HepG2 (cell line): ENCODE results near the gene CKS1B. TPM values are rescaled to one million over a fixed set of nuclear protein-coding genes. Genes with fewer than 3 reads are reported as not detected.

Experiments used
- ASH2L ChIP-seq: fragments of 300-600, 200-600 bp; sonication (generic); IDR thresholded peaks from 2 replicates; pipeline ENCODE4 v1.7.0; 2017; ENCODE audit warnings: low read depth, mild to moderate bottlenecking, moderate library complexity, mixed read lengths, low read length; ENCODE audit not compliant: insufficient read length
- BCL6 ChIP-seq: IDR thresholded peaks from 2 replicates; pipeline ENCODE4 v1.6.1; 2016; ENCODE audit warnings: missing genetic modification reagents, missing compliant biosample characterization
- DPF2 ChIP-seq: sonication (generic); formaldehyde crosslinking; IDR thresholded peaks from 2 replicates; pipeline ENCODE4 v1.4.0; 2020; ENCODE audit warnings: mild to moderate bottlenecking, low read depth, missing genetic modification reagents, borderline replicate concordance
- GABPB1 ChIP-seq: IDR thresholded peaks from 2 replicates; pipeline ENCODE4 v1.6.1; 2016; ENCODE audit warnings: mild to moderate bottlenecking, missing genetic modification reagents, moderate library complexity, missing compliant biosample characterization
- HNF4A ChIP-seq: sonication (generic); formaldehyde crosslinking; IDR thresholded peaks from 2 replicates; pipeline ENCODE4 v1.4.0; 2020; ENCODE audit warnings: missing genetic modification reagents
- MED1 ChIP-seq: sonication (generic); formaldehyde crosslinking; IDR thresholded peaks from 2 replicates; pipeline ENCODE4 v1.4.0; 2020; ENCODE audit warnings: missing genetic modification reagents
- NCOA2 ChIP-seq: sonication (generic); formaldehyde crosslinking; IDR thresholded peaks from 2 replicates; pipeline ENCODE4 v1.8.0; 2022; ENCODE audit warnings: inconsistent platforms
- NONO ChIP-seq, 2 experiments: fragments of 450-650 bp in 1 of 2; sonication (generic) in 1 of 2; formaldehyde crosslinking in 1 of 2; IDR thresholded peaks in 1 of 2; conservative IDR thresholded peaks in 1 of 2; 2 replicates each; pipeline versions ENCODE4 v1.6.1 to v1.8.0; 2017 to 2022; ENCODE audit warnings: mild to moderate bottlenecking in 1 of 2, missing genetic modification reagents in 1 of 2, moderate library complexity in 1 of 2
- SMAD1 ChIP-seq: sonication (generic); formaldehyde crosslinking; IDR thresholded peaks from 2 replicates; pipeline ENCODE4 v1.4.0; 2020; ENCODE audit warnings: missing genetic modification reagents, low read depth, mild to moderate bottlenecking, borderline replicate concordance
- SOX13 ChIP-seq, 3 experiments: fragments of 450-650 bp in 1 of 3; sonication (generic) in 1 of 3; formaldehyde crosslinking in 1 of 3; IDR thresholded peaks in 2 of 3; conservative IDR thresholded peaks in 1 of 3; 2 replicates each; pipeline versions ENCODE4 v1.5.0 to v1.6.1; 2016 to 2020; ENCODE audit warnings: antibody characterized with exemption in 1 of 3, mild to moderate bottlenecking in 1 of 3, missing compliant biosample characterization in 1 of 3, missing genetic modification reagents in 1 of 3, moderate library complexity in 1 of 3
- ZNF264 ChIP-seq: sonication (generic); formaldehyde crosslinking; IDR thresholded peaks from 2 replicates; pipeline ENCODE4 v1.4.0; 2020; ENCODE audit warnings: missing genetic modification reagents
- ZNF670 ChIP-seq: sonication (generic); formaldehyde crosslinking; IDR thresholded peaks from 2 replicates; pipeline ENCODE4 v1.8.0; 2022; ENCODE audit warnings: mild to moderate bottlenecking, missing genetic modification reagents, borderline replicate concordance
- ZNF878 ChIP-seq: sonication (generic); formaldehyde crosslinking; IDR thresholded peaks from 2 replicates; pipeline ENCODE4 v1.8.1; 2023; ENCODE audit warnings: mild to moderate bottlenecking, missing genetic modification reagents, moderate library complexity
- polyA plus RNA-seq, 8 experiments: library from polyadenylated mRNA; depleted of rRNA in 3 of 8; stranded (reverse) in 7 of 8; unstranded in 1 of 8; fragments of >200 nt; fragmentation: Illumina TruSeq in 4 of 8; extraction: Trizol in 4 of 8; gene quantifications; 2 replicates each; pipeline versions ENCODE4 v1.2.1 to v1.2.3, GENCODE V29; 2011 to 2016; ENCODE audit warnings: low read depth in 4 of 8, missing spikeins in 1 of 8, mixed read lengths in 1 of 8; ENCODE audit not compliant: insufficient read depth in 1 of 8
- total RNA-seq, 5 experiments: library from RNA; depleted of rRNA; stranded (reverse); fragments of >200 nt; fragmentation: Illumina TruSeq; extraction: Trizol; gene quantifications; 2 replicates each; pipeline ENCODE4 v1.2.3, GENCODE V29; 2016; ENCODE audit warnings: low read depth in 1 of 5
- TF ChIP-seq, protein P1 (sequence below): sonication (generic); formaldehyde crosslinking; IDR thresholded peaks from 2 replicates; pipeline ENCODE4 v1.4.0; 2020; ENCODE audit warnings: missing genetic modification reagents
- TF ChIP-seq, protein P2 (sequence below): IDR thresholded peaks from 2 replicates; pipeline ENCODE4 v1.6.1; 2012; ENCODE audit warnings: inconsistent platforms
- TF ChIP-seq, protein P3 (sequence below): sonication (generic); formaldehyde crosslinking; IDR thresholded peaks from 2 replicates; pipeline ENCODE4 v1.5.1; 2020; ENCODE audit warnings: mild to moderate bottlenecking, missing genetic modification reagents, moderate library complexity
- TF ChIP-seq, protein P4 (sequence below): sonication (generic); formaldehyde crosslinking; IDR thresholded peaks from 2 replicates; pipeline ENCODE4 v1.4.0; 2020; ENCODE audit warnings: mild to moderate bottlenecking, missing genetic modification reagents

Gene CKS1B
- total and polyA plus RNA-seq, 2 of the 13 experiments (the other 11 are each of a cell fraction or from before 2014, with no cell fraction given): 217 to 222 TPM

DNA sequence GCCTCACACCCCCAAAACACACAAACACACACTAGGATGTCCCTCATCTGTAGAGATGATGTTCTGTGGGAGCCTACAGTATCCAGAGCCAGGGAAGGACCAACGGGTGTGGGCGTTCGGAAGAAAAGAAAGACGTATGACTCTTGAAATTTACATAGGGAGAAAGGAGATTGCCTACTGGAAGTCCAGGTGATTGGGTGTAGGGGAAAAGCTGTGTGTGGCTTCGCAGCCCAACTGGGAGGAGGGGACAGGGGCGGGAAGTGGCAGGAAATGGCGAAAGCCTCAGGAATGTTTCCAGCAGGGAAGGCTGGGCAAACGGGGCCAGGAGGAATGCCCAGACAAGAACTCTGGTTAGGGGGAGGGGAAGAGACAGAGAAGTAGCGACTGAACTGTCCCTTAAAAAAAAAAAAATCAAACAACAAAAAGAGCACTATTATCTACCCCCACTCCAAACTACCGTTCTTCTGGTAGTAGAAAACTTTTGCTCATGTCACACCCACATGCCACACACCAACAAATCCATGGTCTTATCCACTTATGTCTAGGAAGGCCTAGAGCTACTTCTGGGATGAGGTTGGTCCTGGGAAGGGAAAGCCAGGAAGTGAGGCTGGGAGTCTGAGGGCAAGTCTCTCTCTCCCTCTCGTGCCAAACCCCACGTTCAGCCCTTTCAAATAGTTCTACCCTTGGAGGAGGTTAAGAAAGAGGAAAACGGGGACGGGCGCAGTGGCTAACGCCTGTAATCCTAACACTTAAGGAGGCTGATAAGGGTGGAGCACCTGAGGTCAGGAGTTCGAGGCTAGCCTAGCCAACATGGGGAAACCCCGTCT lies 1.8 kb upstream of the CKS1B start (continued):
- TF ChIP-seq SOX13 (IDR thresholded peaks at IDR 0.05): no peak
- peak in 1 of 2 experiments; percentile 72; a peak in 2 of 4 replicates for TF ChIP-seq SOX13 (CRISPR knock-in tag; conservative IDR thresholded peaks at IDR 0.05 in 1 of 2, IDR thresholded peaks at IDR 0.05 in 1 of 2)
- TF ChIP-seq NONO (IDR thresholded peaks at IDR 0.05): no peak
- TF ChIP-seq NONO (CRISPR knock-in tag; conservative IDR thresholded peaks at IDR 0.05): peak; percentile 17; the same call in 1 of the 2 replicates
- TF ChIP-seq, protein P1, sequence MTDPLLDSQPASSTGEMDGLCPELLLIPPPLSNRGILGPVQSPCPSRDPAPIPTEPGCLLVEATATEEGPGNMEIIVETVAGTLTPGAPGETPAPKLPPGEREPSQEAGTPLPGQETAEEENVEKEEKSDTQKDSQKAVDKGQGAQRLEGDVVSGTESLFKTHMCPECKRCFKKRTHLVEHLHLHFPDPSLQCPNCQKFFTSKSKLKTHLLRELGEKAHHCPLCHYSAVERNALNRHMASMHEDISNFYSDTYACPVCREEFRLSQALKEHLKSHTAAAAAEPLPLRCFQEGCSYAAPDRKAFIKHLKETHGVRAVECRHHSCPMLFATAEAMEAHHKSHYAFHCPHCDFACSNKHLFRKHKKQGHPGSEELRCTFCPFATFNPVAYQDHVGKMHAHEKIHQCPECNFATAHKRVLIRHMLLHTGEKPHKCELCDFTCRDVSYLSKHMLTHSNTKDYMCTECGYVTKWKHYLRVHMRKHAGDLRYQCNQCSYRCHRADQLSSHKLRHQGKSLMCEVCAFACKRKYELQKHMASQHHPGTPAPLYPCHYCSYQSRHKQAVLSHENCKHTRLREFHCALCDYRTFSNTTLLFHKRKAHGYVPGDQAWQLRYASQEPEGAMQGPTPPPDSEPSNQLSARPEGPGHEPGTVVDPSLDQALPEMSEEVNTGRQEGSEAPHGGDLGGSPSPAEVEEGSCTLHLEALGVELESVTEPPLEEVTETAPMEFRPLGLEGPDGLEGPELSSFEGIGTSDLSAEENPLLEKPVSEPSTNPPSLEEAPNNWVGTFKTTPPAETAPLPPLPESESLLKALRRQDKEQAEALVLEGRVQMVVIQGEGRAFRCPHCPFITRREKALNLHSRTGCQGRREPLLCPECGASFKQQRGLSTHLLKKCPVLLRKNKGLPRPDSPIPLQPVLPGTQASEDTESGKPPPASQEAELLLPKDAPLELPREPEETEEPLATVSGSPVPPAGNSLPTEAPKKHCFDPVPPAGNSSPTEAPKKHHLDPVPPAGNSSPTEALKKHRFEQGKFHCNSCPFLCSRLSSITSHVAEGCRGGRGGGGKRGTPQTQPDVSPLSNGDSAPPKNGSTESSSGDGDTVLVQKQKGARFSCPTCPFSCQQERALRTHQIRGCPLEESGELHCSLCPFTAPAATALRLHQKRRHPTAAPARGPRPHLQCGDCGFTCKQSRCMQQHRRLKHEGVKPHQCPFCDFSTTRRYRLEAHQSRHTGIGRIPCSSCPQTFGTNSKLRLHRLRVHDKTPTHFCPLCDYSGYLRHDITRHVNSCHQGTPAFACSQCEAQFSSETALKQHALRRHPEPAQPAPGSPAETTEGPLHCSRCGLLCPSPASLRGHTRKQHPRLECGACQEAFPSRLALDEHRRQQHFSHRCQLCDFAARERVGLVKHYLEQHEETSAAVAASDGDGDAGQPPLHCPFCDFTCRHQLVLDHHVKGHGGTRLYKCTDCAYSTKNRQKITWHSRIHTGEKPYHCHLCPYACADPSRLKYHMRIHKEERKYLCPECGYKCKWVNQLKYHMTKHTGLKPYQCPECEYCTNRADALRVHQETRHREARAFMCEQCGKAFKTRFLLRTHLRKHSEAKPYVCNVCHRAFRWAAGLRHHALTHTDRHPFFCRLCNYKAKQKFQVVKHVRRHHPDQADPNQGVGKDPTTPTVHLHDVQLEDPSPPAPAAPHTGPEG (CRISPR knock-in tag): peak; percentile 59; the same call in 1 of the 2 replicates
- TF ChIP-seq, protein P2, sequence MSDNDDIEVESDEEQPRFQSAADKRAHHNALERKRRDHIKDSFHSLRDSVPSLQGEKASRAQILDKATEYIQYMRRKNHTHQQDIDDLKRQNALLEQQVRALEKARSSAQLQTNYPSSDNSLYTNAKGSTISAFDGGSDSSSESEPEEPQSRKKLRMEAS: peak; percentile 82
- 0 out of 2 replicates have a peak, but pooled peaks have one; percentile 29 for TF ChIP-seq DPF2 (CRISPR knock-in tag)
- TF ChIP-seq GABPB1 (CRISPR knock-in tag): peak; percentile 79
- TF ChIP-seq, protein P3, sequence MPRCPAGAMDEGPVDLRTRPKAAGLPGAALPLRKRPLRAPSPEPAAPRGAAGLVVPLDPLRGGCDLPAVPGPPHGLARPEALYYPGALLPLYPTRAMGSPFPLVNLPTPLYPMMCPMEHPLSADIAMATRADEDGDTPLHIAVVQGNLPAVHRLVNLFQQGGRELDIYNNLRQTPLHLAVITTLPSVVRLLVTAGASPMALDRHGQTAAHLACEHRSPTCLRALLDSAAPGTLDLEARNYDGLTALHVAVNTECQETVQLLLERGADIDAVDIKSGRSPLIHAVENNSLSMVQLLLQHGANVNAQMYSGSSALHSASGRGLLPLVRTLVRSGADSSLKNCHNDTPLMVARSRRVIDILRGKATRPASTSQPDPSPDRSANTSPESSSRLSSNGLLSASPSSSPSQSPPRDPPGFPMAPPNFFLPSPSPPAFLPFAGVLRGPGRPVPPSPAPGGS: 0 out of 2 replicates have a peak, but pooled peaks have one; percentile 6
- TF ChIP-seq MED1: peak; percentile 91
- TF ChIP-seq ZNF264: peak; percentile 74; the same call in 1 of the 2 replicates
- TF ChIP-seq ZNF878 (CRISPR knock-in tag): 0 out of 2 replicates have a peak, but pooled peaks have one; percentile 47
- 0 out of 2 replicates have a peak, but pooled peaks have one; percentile 40 for TF ChIP-seq ZNF670
- TF ChIP-seq BCL6: peak; percentile 29; the same call in 1 of the 2 replicates
- 0 out of 2 replicates have a peak, but pooled peaks have one; percentile 26 for TF ChIP-seq SMAD1 (CRISPR knock-in tag)
- peak; percentile 54 for TF ChIP-seq HNF4A (CRISPR knock-in tag)
- TF ChIP-seq NCOA2 (CRISPR knock-in tag): peak; percentile 75
- TF ChIP-seq, protein P4, sequence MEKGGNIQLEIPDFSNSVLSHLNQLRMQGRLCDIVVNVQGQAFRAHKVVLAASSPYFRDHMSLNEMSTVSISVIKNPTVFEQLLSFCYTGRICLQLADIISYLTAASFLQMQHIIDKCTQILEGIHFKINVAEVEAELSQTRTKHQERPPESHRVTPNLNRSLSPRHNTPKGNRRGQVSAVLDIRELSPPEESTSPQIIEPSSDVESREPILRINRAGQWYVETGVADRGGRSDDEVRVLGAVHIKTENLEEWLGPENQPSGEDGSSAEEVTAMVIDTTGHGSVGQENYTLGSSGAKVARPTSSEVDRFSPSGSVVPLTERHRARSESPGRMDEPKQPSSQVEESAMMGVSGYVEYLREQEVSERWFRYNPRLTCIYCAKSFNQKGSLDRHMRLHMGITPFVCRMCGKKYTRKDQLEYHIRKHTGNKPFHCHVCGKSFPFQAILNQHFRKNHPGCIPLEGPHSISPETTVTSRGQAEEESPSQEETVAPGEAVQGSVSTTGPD (CRISPR knock-in tag): no peak
- TF ChIP-seq ASH2L: peak; percentile 46
